GM23248 (cell line): Measurements from ENCODE around the gene RSPH3. TPM values are rescaled to one million over a fixed set of nuclear protein-coding genes. Genes with fewer than 3 reads are reported as not detected.

Experiments
- DNase-seq: peaks from one replicate; pipeline ENCODE4 v3.0.0-alpha.2; 2015
- H2AFZ ChIP-seq: fragments of 200-600 bp; sonication (generic); 2 replicates; pipeline ENCODE4 v1.6.1; 2016; ENCODE audit warnings: antibody characterized with exemption
- H3F3A ChIP-seq: fragments of 200-600 bp; sonication (generic); 2 replicates; pipeline ENCODE4 v1.6.1; 2016; ENCODE audit warnings: mild to moderate bottlenecking, antibody characterized with exemption, mixed run types; ENCODE audit not compliant: insufficient read depth
- H3K27ac ChIP-seq: fragments of 200-600 bp; sonication (generic); 2 replicates; pipeline ENCODE4 v1.5.1; 2016; ENCODE audit warnings: mild to moderate bottlenecking
- H3K27me3 ChIP-seq: fragments of 200-600 bp; sonication (generic); replicated peaks from 2 replicates; pipeline ENCODE4 v1.6.1; 2016; ENCODE audit warnings: mild to moderate bottlenecking; ENCODE audit not compliant: insufficient read depth
- H3K36me3 ChIP-seq: fragments of 200-600 bp; sonication (generic); 2 replicates; pipeline ENCODE4 v1.6.1; 2016; ENCODE audit warnings: low read depth, mild to moderate bottlenecking
- H3K4me1 ChIP-seq: fragments of 200-600 bp; sonication (generic); 2 replicates; pipeline ENCODE4 v1.6.1; 2016; ENCODE audit warnings: mild to moderate bottlenecking; ENCODE audit not compliant: insufficient read depth
- H3K4me2 ChIP-seq: fragments of 200-600 bp; sonication (generic); one replicate; pipeline ENCODE4 v1.6.1; 2016; ENCODE audit warnings: mild to moderate bottlenecking; ENCODE audit not compliant: unreplicated experiment
- H3K4me3 ChIP-seq: fragments of 200-600 bp; sonication (generic); 2 replicates; pipeline ENCODE4 v1.5.1; 2016; ENCODE audit warnings: mild to moderate bottlenecking
- H3K79me2 ChIP-seq: fragments of 200-600 bp; sonication (generic); 2 replicates; pipeline ENCODE4 v1.6.1; 2016; ENCODE audit warnings: mild to moderate bottlenecking; ENCODE audit not compliant: insufficient read depth
- H3K9ac ChIP-seq: fragments of 200-600 bp; sonication (generic); 2 replicates; pipeline ENCODE4 v1.6.1; 2016; ENCODE audit warnings: mild to moderate bottlenecking
- H3K9me2 ChIP-seq: fragments of 200-600 bp; sonication (generic); 2 replicates; pipeline ENCODE4 v1.6.1; 2016; ENCODE audit warnings: mixed run types, mild to moderate bottlenecking, moderate library complexity; ENCODE audit not compliant: insufficient read depth
- H3K9me3 ChIP-seq: fragments of 200-600 bp; sonication (generic); one replicate; pipeline ENCODE4 v1.6.1; 2017; ENCODE audit warnings: low read depth
- H4K20me1 ChIP-seq: fragments of 200-600 bp; sonication (generic); 2 replicates; pipeline ENCODE4 v1.6.0; 2016; ENCODE audit not compliant: insufficient read depth
- EZH2 ChIP-seq: fragments of 200-600 bp; sonication (generic); IDR thresholded peaks from 2 replicates; pipeline ENCODE4 v1.6.1; 2018; ENCODE audit warnings: antibody characterized with exemption, mild to moderate bottlenecking; ENCODE audit not compliant: insufficient read depth, poor library complexity, severe bottlenecking
- EZH2phosphoT487 ChIP-seq: fragments of 200-600 bp; sonication (generic); IDR thresholded peaks from 2 replicates; pipeline ENCODE4 v1.6.1; 2018; ENCODE audit warnings: antibody characterized with exemption, moderate library complexity, mild to moderate bottlenecking, low read depth; ENCODE audit not compliant: insufficient read depth
- WGBS, 2 experiments: methylation state at CpG; one replicate each; pipeline ENCODE4 v1.1.6; 2015 to 2017; ENCODE audit warnings: low lambda C conversion rate in 2 of 2, low coverage in 1 of 2; ENCODE audit errors: missing lambda C conversion rate in 2 of 2; 5-methylcytosine and 5-hydroxymethylcytosine counted together
- in situ Hi-C: fragments of 300-500 bp; cut with MboI; formaldehyde crosslinking; loops from 2 replicates; pipeline ENCODE4 v1.15.0; 2020
- polyA plus RNA-seq: library from polyadenylated mRNA; unstranded; fragments of >200 nt; fragmentation: Nextera tagmentation; extraction: Ambion mirVana; gene quantifications from 2 replicates; pipeline ENCODE4 v1.2.1, GENCODE V29; 2016
- total RNA-seq: library from RNA; depleted of rRNA; stranded (reverse); fragments of >200 nt; shearing (Covaris generic); gene quantifications from 2 replicates; pipeline ENCODE4 v1.2.3, GENCODE V29; 2014; rRNA removed

Gene RSPH3, protein sequence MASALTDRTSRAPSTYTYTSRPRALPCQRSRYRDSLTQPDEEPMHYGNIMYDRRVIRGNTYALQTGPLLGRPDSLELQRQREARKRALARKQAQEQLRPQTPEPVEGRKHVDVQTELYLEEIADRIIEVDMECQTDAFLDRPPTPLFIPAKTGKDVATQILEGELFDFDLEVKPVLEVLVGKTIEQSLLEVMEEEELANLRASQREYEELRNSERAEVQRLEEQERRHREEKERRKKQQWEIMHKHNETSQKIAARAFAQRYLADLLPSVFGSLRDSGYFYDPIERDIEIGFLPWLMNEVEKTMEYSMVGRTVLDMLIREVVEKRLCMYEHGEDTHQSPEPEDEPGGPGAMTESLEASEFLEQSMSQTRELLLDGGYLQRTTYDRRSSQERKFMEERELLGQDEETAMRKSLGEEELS
- 7.2 and 9.4 TPM in 2 replicates for total RNA-seq
- polyA plus RNA-seq: 14.6 and 15.1 TPM in 2 replicates

DNA sequence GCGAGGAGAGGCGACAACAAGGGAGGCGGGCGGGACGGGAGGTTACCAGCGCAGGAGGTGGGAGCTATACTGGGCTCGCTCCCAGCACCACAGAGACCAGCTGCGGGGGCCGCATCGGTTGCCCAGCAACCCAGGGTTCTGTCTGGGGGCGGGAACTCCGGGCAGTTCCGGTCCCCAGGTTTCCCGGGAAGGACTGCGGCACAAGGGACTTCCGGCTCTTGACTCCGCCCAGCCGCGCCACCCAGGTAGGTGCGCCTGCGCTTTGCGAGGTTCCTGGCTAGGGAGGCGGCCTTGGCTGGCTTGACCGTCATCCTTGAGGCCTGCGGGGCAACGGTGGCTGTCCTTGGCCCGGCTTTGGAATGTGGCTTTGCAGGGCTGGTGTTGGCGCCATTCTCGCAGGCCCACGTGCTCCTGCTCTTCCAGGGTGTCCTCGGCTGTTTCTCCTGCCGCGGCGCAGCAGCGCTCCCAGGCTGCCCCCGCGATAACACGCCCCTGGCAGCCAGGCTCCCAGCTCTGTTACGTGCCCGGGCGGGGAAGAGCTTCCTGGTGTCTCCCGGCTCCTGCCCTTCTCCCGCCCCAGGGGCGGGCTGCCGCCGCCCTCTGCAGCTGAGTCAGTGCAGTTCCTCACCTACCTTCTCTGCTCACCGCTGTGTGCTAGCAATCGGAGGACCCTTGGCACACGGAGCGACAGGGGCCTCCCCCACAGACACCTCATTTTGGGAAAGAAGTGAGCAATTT is at the start of gene RSPH3:
Gene RSPH3 (minus strand): TSS at position 537 of the 738 bp plus-strand sequence. CDS start 652 bp downstream, outside the sequence.
- no peaks in the 10 kb centered on the region for H4K20me1 ChIP-seq
- no peaks in the 10 kb centered on the region for H3K36me3 ChIP-seq
- peaks cover 3% of the 10 kb centered on the region for H3K79me2 ChIP-seq
- peak within 1 kb of the TSS; percentile 86 for H3K4me3 ChIP-seq
- in situ Hi-C loops: no loop called here
- WGBS, 2 experiments: 1 to 2% methylated on average over 40 of the region's 50 CpGs
- no peaks in the 10 kb centered on the region for H3K9me3 ChIP-seq
- no peaks in the 10 kb centered on the region for H3K27me3 ChIP-seq
- peaks cover 18% of the 10 kb centered on the region for H3K4me1 ChIP-seq
- H3K9ac ChIP-seq: peak within 1 kb of the TSS; percentile 86
- peak within 1 kb of the TSS; percentile 94 for H3K4me2 ChIP-seq
- H3K27ac ChIP-seq: peak within 1 kb of the TSS; percentile 85
- peak; percentile 97 for DNase-seq
- H2AFZ ChIP-seq: peak within 1 kb of the TSS; percentile 86
- TF ChIP-seq EZH2phosphoT487: no peak
- no peak for TF ChIP-seq EZH2
- no peaks in the 10 kb centered on the region for H3K9me2 ChIP-seq
- H3F3A ChIP-seq: peaks cover 28% of the 10 kb centered on the region; the same call in 1 of the 2 replicates

GRCh38 chr6:159047891-159048685 is 48.1 kb upstream of the RSPH3 start:
- Histone ChIP-seq H3K9me3 (no peaks in the 10 kb centered on the region), H3K27ac (no peak overlapping the region), H3K9me2 (no peaks in the 10 kb centered on the region), H3F3A (no peaks in the 10 kb centered on the region), H2AFZ (no peak overlapping the region), H3K4me3 (no peak overlapping the region), H3K4me1 (no peaks in the 10 kb centered on the region), H3K79me2 (no peaks in the 10 kb centered on the region), H3K36me3 (no peaks in the 10 kb centered on the region), H4K20me1 (no peaks in the 10 kb centered on the region), H3K4me2 (no peak overlapping the region), H3K27me3 (peaks cover 71% of the 10 kb centered on the region), H3K9ac (no peak overlapping the region)
- DNase-seq: no peak
- TF ChIP-seq EZH2 (no peak), EZH2phosphoT487 (no peak)
- 33% methylated on average over 10 of the region's 10 CpGs for WGBS, 2 experiments
- in situ Hi-C loops: no loop called here

- Histone ChIP-seq H3K4me3 (no peak overlapping the region), H4K20me1 (no peaks in the 10 kb centered on the region), H3K9me2 (no peaks in the 10 kb centered on the region), H3K27me3 (peaks cover 60% of the 10 kb centered on the region), H3K9me3 (no peaks in the 10 kb centered on the region), H3K4me1 (no peaks in the 10 kb centered on the region), H3K9ac (no peak overlapping the region), H3F3A (no peaks in the 10 kb centered on the region), H3K27ac (no peak overlapping the region), H3K79me2 (no peaks in the 10 kb centered on the region), H3K4me2 (no peak overlapping the region), H3K36me3 (no peaks in the 10 kb centered on the region), H2AFZ (no peak overlapping the region)
- in situ Hi-C loops: no loop called here
- no peak for TF ChIP-seq EZH2
- TF ChIP-seq EZH2phosphoT487: no peak
- 54 to 57% methylated on average over 7 of the region's 7 CpGs for WGBS, 2 experiments
- DNase-seq: no peak
Observed at GRCh38 chr6:159045801-159046200, 45.8 kb upstream of the RSPH3 start.
